ENCODE data around the gene COX15. TPM values are rescaled to one million over a fixed set of nuclear protein-coding genes. Genes with fewer than 3 reads are reported as not detected.

Gene COX15
- total RNA-seq, 6 experiments from 2014 or later: 36.7 to 42.1 (median 38.7) TPM

- Mint-ChIP-seq H3K27ac (peak overlapping the region; percentile 54), H3K4me1 (ENCODE audit: low read depth) (peaks cover 50% of the 10 kb centered on the region), H3K9me3 (peaks cover 4% of the 10 kb centered on the region; the same call in 1 of the 2 replicates), H3K36me3 (ENCODE audit: low read depth) (peaks cover 72% of the 10 kb centered on the region), H3K27me3 (ENCODE audit: insufficient read depth) (no peaks in the 10 kb centered on the region), H3K4me3 (no peak overlapping the region)
- TF ChIP-seq, protein P1, sequence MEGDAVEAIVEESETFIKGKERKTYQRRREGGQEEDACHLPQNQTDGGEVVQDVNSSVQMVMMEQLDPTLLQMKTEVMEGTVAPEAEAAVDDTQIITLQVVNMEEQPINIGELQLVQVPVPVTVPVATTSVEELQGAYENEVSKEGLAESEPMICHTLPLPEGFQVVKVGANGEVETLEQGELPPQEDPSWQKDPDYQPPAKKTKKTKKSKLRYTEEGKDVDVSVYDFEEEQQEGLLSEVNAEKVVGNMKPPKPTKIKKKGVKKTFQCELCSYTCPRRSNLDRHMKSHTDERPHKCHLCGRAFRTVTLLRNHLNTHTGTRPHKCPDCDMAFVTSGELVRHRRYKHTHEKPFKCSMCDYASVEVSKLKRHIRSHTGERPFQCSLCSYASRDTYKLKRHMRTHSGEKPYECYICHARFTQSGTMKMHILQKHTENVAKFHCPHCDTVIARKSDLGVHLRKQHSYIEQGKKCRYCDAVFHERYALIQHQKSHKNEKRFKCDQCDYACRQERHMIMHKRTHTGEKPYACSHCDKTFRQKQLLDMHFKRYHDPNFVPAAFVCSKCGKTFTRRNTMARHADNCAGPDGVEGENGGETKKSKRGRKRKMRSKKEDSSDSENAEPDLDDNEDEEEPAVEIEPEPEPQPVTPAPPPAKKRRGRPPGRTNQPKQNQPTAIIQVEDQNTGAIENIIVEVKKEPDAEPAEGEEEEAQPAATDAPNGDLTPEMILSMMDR (IDR thresholded peaks at IDR 0.05): no peak
- no peak for DNase-seq
These were observed 29.4 kb upstream of the COX15 start for GRCh38 chr10:99761365-99761764.

DNA sequence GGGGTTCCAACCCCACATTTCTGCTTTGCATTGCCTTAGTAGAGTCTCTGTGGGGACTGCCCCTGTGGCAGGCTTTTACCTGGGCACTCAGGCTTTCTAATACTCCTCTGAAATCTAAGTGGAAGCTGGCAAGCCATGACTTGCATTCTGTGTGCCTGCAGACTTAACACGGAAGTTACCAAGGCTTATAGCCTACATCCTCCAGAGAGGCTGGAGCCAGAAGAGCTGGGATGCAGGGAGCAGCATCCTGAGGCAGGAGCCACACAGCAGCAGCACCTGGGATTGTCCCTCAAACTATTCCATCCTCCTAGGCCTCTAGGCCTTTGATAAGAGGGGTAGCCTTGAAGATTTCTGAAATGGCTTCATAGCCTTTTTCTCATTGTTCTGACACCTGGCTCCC is 28.4 kb upstream of the COX15 start:
- Mint-ChIP-seq H3K27me3 (ENCODE audit: insufficient read depth) (no peaks in the 10 kb centered on the region; the same call in 1 of the 2 replicates), H3K4me1 (ENCODE audit: low read depth) (peaks cover 50% of the 10 kb centered on the region), H3K36me3 (ENCODE audit: low read depth) (peaks cover 82% of the 10 kb centered on the region), H3K9me3 (peaks cover 4% of the 10 kb centered on the region; the same call in 1 of the 2 replicates), H3K27ac (peak overlapping the region; percentile 54), H3K4me3 (no peak overlapping the region)
- DNase-seq: no peak
- TF ChIP-seq, protein P1 (IDR thresholded peaks at IDR 0.05): no peak

DNA sequence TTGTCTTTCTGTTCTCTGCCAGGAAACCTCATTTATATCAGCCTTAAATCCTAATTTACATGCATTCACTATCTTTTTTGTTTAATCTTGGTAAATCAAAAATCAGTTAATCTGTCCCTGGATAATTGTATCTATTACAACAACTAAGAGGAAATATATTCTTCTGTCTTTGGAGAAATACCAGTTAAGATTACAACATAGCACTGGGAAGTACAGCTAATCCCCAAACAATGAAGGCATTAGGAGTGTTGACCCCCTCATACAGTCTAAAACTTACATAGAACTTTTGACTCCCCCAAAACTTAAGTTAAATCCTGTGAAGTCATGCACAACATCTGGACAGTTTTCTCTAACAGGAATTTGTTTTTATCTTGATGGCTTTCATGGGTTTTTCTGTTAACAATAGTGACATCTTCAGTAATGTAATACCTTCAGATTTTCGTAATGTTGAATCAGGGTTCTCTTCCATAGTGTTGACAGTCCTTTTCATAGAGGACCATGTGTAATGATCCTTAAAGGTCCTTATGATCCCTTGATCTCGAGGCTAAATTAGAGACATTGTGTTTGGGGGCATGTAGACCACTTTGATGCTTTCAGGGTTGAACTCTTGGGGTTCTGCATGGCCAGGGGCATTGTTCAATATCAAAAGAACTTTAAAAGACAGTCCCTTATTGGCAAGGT is 26.4 kb upstream of the COX15 start:
- Mint-ChIP-seq H3K9me3 (peaks cover 4% of the 10 kb centered on the region; the same call in 1 of the 2 replicates), H3K4me3 (no peak overlapping the region), H3K27me3 (ENCODE audit: insufficient read depth) (no peaks in the 10 kb centered on the region; the same call in 1 of the 2 replicates), H3K27ac (peak overlapping the region; percentile 10; the same call in 1 of the 2 replicates), H3K4me1 (ENCODE audit: low read depth) (peaks cover 52% of the 10 kb centered on the region), H3K36me3 (ENCODE audit: low read depth) (peaks cover 82% of the 10 kb centered on the region)
- no peak for DNase-seq
- TF ChIP-seq, protein P1 (IDR thresholded peaks at IDR 0.05): no peak

GRCh38 chr10:99756159-99756558 is 24.2 kb upstream of the COX15 start:
- no peak overlapping the region for H3K4me3 Mint-ChIP-seq
- no peak overlapping the region for H3K27ac Mint-ChIP-seq
- DNase-seq: no peak
- TF ChIP-seq, protein P1 (IDR thresholded peaks at IDR 0.05): no peak
- H3K9me3 Mint-ChIP-seq: no peaks in the 10 kb centered on the region
- peaks cover 73% of the 10 kb centered on the region for H3K36me3 Mint-ChIP-seq (ENCODE audit: low read depth)
- H3K27me3 Mint-ChIP-seq (ENCODE audit: insufficient read depth): no peaks in the 10 kb centered on the region; the same call in 1 of the 2 replicates
- peaks cover 43% of the 10 kb centered on the region for H3K4me1 Mint-ChIP-seq (ENCODE audit: low read depth)

GRCh38 chr10:99754670-99755069 is 22.7 kb upstream of the COX15 start:
- H3K27me3 Mint-ChIP-seq (ENCODE audit: insufficient read depth): no peaks in the 10 kb centered on the region; the same call in 1 of the 2 replicates
- no peaks in the 10 kb centered on the region for H3K9me3 Mint-ChIP-seq
- H3K4me3 Mint-ChIP-seq: no peak overlapping the region
- peaks cover 70% of the 10 kb centered on the region for H3K36me3 Mint-ChIP-seq (ENCODE audit: low read depth)
- H3K4me1 Mint-ChIP-seq (ENCODE audit: low read depth): peaks cover 36% of the 10 kb centered on the region
- DNase-seq: no peak
- H3K27ac Mint-ChIP-seq: peak overlapping the region; percentile 36; the same call in 1 of the 2 replicates
- TF ChIP-seq, protein P1 (IDR thresholded peaks at IDR 0.05): no peak
